Sigmoid colon (tissue), 4 donors: ENCODE data around the gene MAGEL2.

Experiments
- EP300 ChIP-seq, 4 donors: sonication (generic); formaldehyde crosslinking; IDR thresholded peaks; one replicate each; pipeline ENCODE4 v1.6.1; 2017; ENCODE audit warnings: antibody characterized with exemption in 4 of 4
- POLR2AphosphoS5 ChIP-seq, 4 donors: sonication (generic); formaldehyde crosslinking; IDR thresholded peaks; one replicate each; pipeline ENCODE4 v1.6.1; 2017; ENCODE audit warnings: antibody characterized with exemption in 4 of 4
- TF ChIP-seq, protein P1 (sequence below), 4 experiments: fragments of 450-650 bp in 3 of 4; fragments of 200-600 bp in 1 of 4; IDR thresholded peaks; one replicate each; pipeline ENCODE4 v1.5.1; 2016 to 2019; ENCODE audit warnings: antibody characterized with exemption in 4 of 4, mild to moderate bottlenecking in 3 of 4, moderate library complexity in 2 of 4

DNA sequence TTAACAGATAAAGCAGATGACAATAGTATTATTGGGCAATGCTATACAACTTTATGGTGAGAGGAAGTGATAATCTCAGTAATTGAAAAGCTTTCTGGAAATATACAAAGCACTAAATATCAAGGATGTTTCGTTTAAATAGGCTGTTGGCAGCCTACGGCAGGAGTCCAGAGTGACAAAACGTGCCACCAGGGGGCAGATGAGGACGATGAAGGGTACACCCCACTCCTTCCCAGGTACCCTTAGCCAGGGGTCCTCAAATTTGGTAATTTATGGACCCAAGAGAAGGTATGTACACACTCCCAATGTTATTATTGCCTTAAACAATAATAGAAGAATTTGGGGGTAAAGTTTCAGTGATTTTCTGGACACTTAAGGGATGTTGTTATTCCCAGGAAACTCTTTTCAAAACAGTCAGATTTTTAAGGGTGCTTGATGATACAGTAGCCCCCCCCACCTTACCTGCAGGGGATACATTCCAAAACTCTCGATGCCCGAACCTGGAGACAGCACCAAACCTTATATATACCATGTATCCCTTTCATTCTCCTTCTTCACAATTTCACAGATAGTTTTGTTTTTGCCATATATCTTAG, 1.4 kb upstream of the MAGEL2 start:
- TF ChIP-seq, protein P1, sequence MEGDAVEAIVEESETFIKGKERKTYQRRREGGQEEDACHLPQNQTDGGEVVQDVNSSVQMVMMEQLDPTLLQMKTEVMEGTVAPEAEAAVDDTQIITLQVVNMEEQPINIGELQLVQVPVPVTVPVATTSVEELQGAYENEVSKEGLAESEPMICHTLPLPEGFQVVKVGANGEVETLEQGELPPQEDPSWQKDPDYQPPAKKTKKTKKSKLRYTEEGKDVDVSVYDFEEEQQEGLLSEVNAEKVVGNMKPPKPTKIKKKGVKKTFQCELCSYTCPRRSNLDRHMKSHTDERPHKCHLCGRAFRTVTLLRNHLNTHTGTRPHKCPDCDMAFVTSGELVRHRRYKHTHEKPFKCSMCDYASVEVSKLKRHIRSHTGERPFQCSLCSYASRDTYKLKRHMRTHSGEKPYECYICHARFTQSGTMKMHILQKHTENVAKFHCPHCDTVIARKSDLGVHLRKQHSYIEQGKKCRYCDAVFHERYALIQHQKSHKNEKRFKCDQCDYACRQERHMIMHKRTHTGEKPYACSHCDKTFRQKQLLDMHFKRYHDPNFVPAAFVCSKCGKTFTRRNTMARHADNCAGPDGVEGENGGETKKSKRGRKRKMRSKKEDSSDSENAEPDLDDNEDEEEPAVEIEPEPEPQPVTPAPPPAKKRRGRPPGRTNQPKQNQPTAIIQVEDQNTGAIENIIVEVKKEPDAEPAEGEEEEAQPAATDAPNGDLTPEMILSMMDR (IDR thresholded peaks at IDR 0.05), result peak in 2 of 4 experiments; percentile 12 to 40
- TF ChIP-seq POLR2AphosphoS5 (IDR thresholded peaks at IDR 0.05), result no peak
- no peak for TF ChIP-seq EP300 (IDR thresholded peaks at IDR 0.05)
